Peyer's patch (tissue), 4 donors: Measurements from ENCODE around the gene SMG1.

Experiments
- CTCF ChIP-seq, 6 experiments: fragments of 450-650 bp in 4 of 6; fragments of 200-600 bp in 2 of 6; sonication (generic) in 1 of 6; IDR thresholded peaks; one replicate each; pipeline ENCODE4 v1.5.1; 2017 to 2019; ENCODE audit warnings: antibody characterized with exemption in 6 of 6, mild to moderate bottlenecking in 3 of 6, moderate library complexity in 1 of 6
- POLR2A ChIP-seq, 2 donors: fragments of 450-650 bp; IDR thresholded peaks; one replicate each; pipeline ENCODE4 v1.5.1; 2017; ENCODE audit warnings: antibody characterized with exemption in 2 of 2, mild to moderate bottlenecking in 2 of 2, moderate library complexity in 2 of 2

- TF ChIP-seq CTCF (IDR thresholded peaks at IDR 0.05) (no peak), POLR2A (IDR thresholded peaks at IDR 0.05) (no peak)
Observed at GRCh38 chr16:18829251-18829650, 97.0 kb downstream of the SMG1 start.
